ENCODE results near the gene PCDHB1. TPM values are rescaled to one million over a fixed set of nuclear protein-coding genes. Genes with fewer than 3 reads are reported as not detected.
A peak's percentile ranks its signal among the peaks of the same experiment; 100 is the strongest.

PCDHB1 gene
- total RNA-seq (2014; rRNA removed; shearing (Covaris generic)), result not detected in 2 replicates
- not detected in 2 replicates for polyA plus RNA-seq (2016; fragmentation: Nextera tagmentation; extraction: Ambion mirVana)

GRCh38 chr5:141050622-141051520 is at the start of gene PCDHB1:
Gene PCDHB1 (plus strand): TSS chr5:141051374. CDS start chr5:141051471, 97 bp downstream.
- Histone ChIP-seq H3K79me2 (ENCODE audit: insufficient read depth) (no peaks in the 10 kb centered on the region), H3K4me1 (ENCODE audit: insufficient read depth) (no peaks in the 10 kb centered on the region), H3K4me3 (no peak within 1 kb of the TSS), H3K4me2 (ENCODE audit: unreplicated experiment) (no peak within 1 kb of the TSS), H3K9ac (no peak within 1 kb of the TSS), H3K27me3 (replicated peaks; ENCODE audit: insufficient read depth) (no peaks in the 10 kb centered on the region), H3K9me2 (ENCODE audit: insufficient read depth) (no peaks in the 10 kb centered on the region), H3F3A (ENCODE audit: insufficient read depth) (no peaks in the 10 kb centered on the region), H4K20me1 (ENCODE audit: insufficient read depth) (no peaks in the 10 kb centered on the region), H2AFZ (no peak within 1 kb of the TSS), H3K36me3 (ENCODE audit: low read depth) (no peaks in the 10 kb centered on the region), H3K27ac (no peak within 1 kb of the TSS), H3K9me3 (ENCODE audit: low read depth) (no peaks in the 10 kb centered on the region)
- in situ Hi-C loops (cut with MboI), result no loop called here
- TF ChIP-seq EZH2phosphoT487 (IDR thresholded peaks at IDR 0.05; ENCODE audit: insufficient read depth, low read depth) (no peak), EZH2 (IDR thresholded peaks at IDR 0.05; ENCODE audit: insufficient read depth, poor library complexity, severe bottlenecking) (no peak)
- DNase-seq, result no peak
- WGBS, 2 experiments (ENCODE audit: low coverage in 1 of 2, low lambda C conversion rate in 2 of 2, missing lambda C conversion rate in 2 of 2), result 20% methylated on average over 20 of the region's 20 CpGs

- H3K9ac ChIP-seq, result no peak overlapping the region
- no peak for DNase-seq
- no peaks in the 10 kb centered on the region for H3K4me1 ChIP-seq (ENCODE audit: insufficient read depth)
- H3F3A ChIP-seq (ENCODE audit: insufficient read depth), result no peaks in the 10 kb centered on the region
- H2AFZ ChIP-seq, result peak overlapping the region; percentile 51
- H3K9me3 ChIP-seq (ENCODE audit: low read depth), result no peaks in the 10 kb centered on the region
- no peak overlapping the region for H3K27ac ChIP-seq
- no peak for TF ChIP-seq EZH2 (IDR thresholded peaks at IDR 0.05; ENCODE audit: insufficient read depth, poor library complexity, severe bottlenecking)
- TF ChIP-seq EZH2phosphoT487 (IDR thresholded peaks at IDR 0.05; ENCODE audit: insufficient read depth, low read depth), result no peak
- no peaks in the 10 kb centered on the region for H3K9me2 ChIP-seq (ENCODE audit: insufficient read depth)
- 0 out of 2 replicates have a peak overlapping the region, but pooled peaks have one; percentile 40 for H3K4me3 ChIP-seq
- H3K36me3 ChIP-seq (ENCODE audit: low read depth), result no peaks in the 10 kb centered on the region
- no peaks in the 10 kb centered on the region for H3K79me2 ChIP-seq (ENCODE audit: insufficient read depth)
- H3K4me2 ChIP-seq (ENCODE audit: unreplicated experiment), result no peak overlapping the region
- no peaks in the 10 kb centered on the region for H3K27me3 ChIP-seq (replicated peaks; ENCODE audit: insufficient read depth)
- in situ Hi-C loops (cut with MboI), result no loop called here
- no peaks in the 10 kb centered on the region for H4K20me1 ChIP-seq (ENCODE audit: insufficient read depth)
- 2 to 6% methylated on average over 9 of the region's 9 CpGs for WGBS, 2 experiments (ENCODE audit: low coverage in 1 of 2, low lambda C conversion rate in 2 of 2, missing lambda C conversion rate in 2 of 2)
Observed at GRCh38 chr5:141001446-141001843, 49.7 kb upstream of the PCDHB1 start.

- H3K9ac ChIP-seq, result no peak overlapping the region
- in situ Hi-C loops (cut with MboI), result no loop called here
- H3K36me3 ChIP-seq (ENCODE audit: low read depth), result no peaks in the 10 kb centered on the region
- no peaks in the 10 kb centered on the region for H3K27me3 ChIP-seq (replicated peaks; ENCODE audit: insufficient read depth)
- H4K20me1 ChIP-seq (ENCODE audit: insufficient read depth), result no peaks in the 10 kb centered on the region
- peak; percentile 18 for DNase-seq
- TF ChIP-seq EZH2phosphoT487 (IDR thresholded peaks at IDR 0.05; ENCODE audit: insufficient read depth, low read depth) (no peak), EZH2 (IDR thresholded peaks at IDR 0.05; ENCODE audit: insufficient read depth, poor library complexity, severe bottlenecking) (no peak)
- H3F3A ChIP-seq (ENCODE audit: insufficient read depth), result no peaks in the 10 kb centered on the region
- 5 to 6% methylated on average over 19 of the region's 19 CpGs for WGBS, 2 experiments (ENCODE audit: low coverage in 1 of 2, low lambda C conversion rate in 2 of 2, missing lambda C conversion rate in 2 of 2)
- H3K4me2 ChIP-seq (ENCODE audit: unreplicated experiment), result no peak overlapping the region
- H3K4me1 ChIP-seq (ENCODE audit: insufficient read depth), result no peaks in the 10 kb centered on the region
- no peaks in the 10 kb centered on the region for H3K9me2 ChIP-seq (ENCODE audit: insufficient read depth)
- peak overlapping the region; percentile 51 for H2AFZ ChIP-seq
- no peaks in the 10 kb centered on the region for H3K9me3 ChIP-seq (ENCODE audit: low read depth)
- H3K27ac ChIP-seq, result no peak overlapping the region
- H3K79me2 ChIP-seq (ENCODE audit: insufficient read depth), result no peaks in the 10 kb centered on the region
- H3K4me3 ChIP-seq, result peak overlapping the region; percentile 40; the same call in 1 of the 2 replicates
Observed at GRCh38 chr5:141001844-141002604, 49.1 kb upstream of the PCDHB1 start.

GRCh38 chr5:141002605-141002965 is 48.6 kb upstream of the PCDHB1 start:
- H3K36me3 ChIP-seq (ENCODE audit: low read depth), result no peaks in the 10 kb centered on the region
- DNase-seq, result no peak
- whole genome bisulfite sequencing, 2 experiments (ENCODE audit: low coverage in 1 of 2, low lambda C conversion rate in 2 of 2, missing lambda C conversion rate in 2 of 2), result 38 to 52% methylated on average over 3 of the region's 3 CpGs
- no peaks in the 10 kb centered on the region for H3K27me3 ChIP-seq (replicated peaks; ENCODE audit: insufficient read depth)
- no peaks in the 10 kb centered on the region for H3F3A ChIP-seq (ENCODE audit: insufficient read depth)
- no peak overlapping the region for H2AFZ ChIP-seq
- in situ Hi-C loops (cut with MboI), result no loop called here
- H3K9me3 ChIP-seq (ENCODE audit: low read depth), result no peaks in the 10 kb centered on the region
- no peak overlapping the region for H3K4me3 ChIP-seq
- H3K4me1 ChIP-seq (ENCODE audit: insufficient read depth), result no peaks in the 10 kb centered on the region
- H4K20me1 ChIP-seq (ENCODE audit: insufficient read depth), result no peaks in the 10 kb centered on the region
- no peaks in the 10 kb centered on the region for H3K79me2 ChIP-seq (ENCODE audit: insufficient read depth)
- no peak overlapping the region for H3K9ac ChIP-seq
- no peak for TF ChIP-seq EZH2 (IDR thresholded peaks at IDR 0.05; ENCODE audit: insufficient read depth, poor library complexity, severe bottlenecking)
- TF ChIP-seq EZH2phosphoT487 (IDR thresholded peaks at IDR 0.05; ENCODE audit: insufficient read depth, low read depth), result no peak
- H3K9me2 ChIP-seq (ENCODE audit: insufficient read depth), result no peaks in the 10 kb centered on the region
- no peak overlapping the region for H3K27ac ChIP-seq
- no peak overlapping the region for H3K4me2 ChIP-seq (ENCODE audit: unreplicated experiment)

Measured in GM23248 (cell line).